ENCODE data around the gene ASB2. TPM values are rescaled to one million over a fixed set of nuclear protein-coding genes. Genes with fewer than 3 reads are reported as not detected.
A peak's percentile ranks its signal among the peaks of the same experiment; 100 is the strongest.

Gene ASB2
- total RNA-seq, 1 experiment from 2014 or later, result not detected

- Histone ChIP-seq H3K4me3 (replicated peaks in 1 of 2; ENCODE audit: low read depth in 1 of 2, low read length in 2 of 2) (no peak overlapping the region), H3K4me2 (ENCODE audit: low read length) (peak overlapping the region; percentile 34), H3K9me3 (ENCODE audit: control insufficient read depth in 1 of 2, insufficient read depth in 1 of 2, low read depth in 1 of 2, low read length in 2 of 2) (no peaks in the 10 kb centered on the region), H3K27ac (ENCODE audit: low read depth, low read length) (no peak overlapping the region), H3K79me2 (ENCODE audit: insufficient read depth, low read length) (no peaks in the 10 kb centered on the region), H4K20me1 (ENCODE audit: insufficient read depth) (no peaks in the 10 kb centered on the region), H3K9ac (ENCODE audit: low read length) (no peak overlapping the region), H3K9me2 (ENCODE audit: insufficient read depth) (no peaks in the 10 kb centered on the region), H3K36me3 (ENCODE audit: control insufficient read depth in 1 of 2, insufficient read depth in 2 of 2, low read length in 2 of 2) (no peaks in the 10 kb centered on the region), H3K4me1 (ENCODE audit: control insufficient read depth in 1 of 2, insufficient read depth in 2 of 2, low read length in 2 of 2) (peaks cover 16 to 43% of the 10 kb centered on the region in 2 experiments), H3K27me3 (ENCODE audit: insufficient read depth, low read length) (no peaks in the 10 kb centered on the region), H2AFZ (ENCODE audit: low read depth, low read length, poor library complexity, severe bottlenecking) (peak overlapping the region; percentile 29)
- no TSS peak for BruUV-seq (replicated peaks)
- ChIA-PET CTCF (interaction anchor here (1.0 to 1.8 kb wide), 2 partner anchors 10 to 191 kb away, joined by 5 to 6 read pairs; no protein-coding TSS in a partner anchor), RAD21 (ENCODE audit: low non-redundant PET in 1 of 2, low total read pairs in 2 of 2, uncharacterized antibody in 2 of 2, unreplicated experiment in 2 of 2) (no interaction called here), POLR2A (interaction anchor here (1.5 kb wide), 1 partner anchor 13 kb away, joined by 6 read pairs; no protein-coding TSS in a partner anchor)
- no peak for DNase-seq (ENCODE audit: low read depth, low spot score)
- TF ChIP-seq ZNF274 (IDR thresholded peaks at IDR 0.05; ENCODE audit: low read depth, low read length) (no peak), EZH2 (IDR thresholded peaks at IDR 0.05) (no peak), ATF3 (IDR thresholded peaks at IDR 0.05) (no peak), ZFX (IDR thresholded peaks at IDR 0.05) (no peak), TCF7L2 (IDR thresholded peaks at IDR 0.05; ENCODE audit: borderline replicate concordance, extremely low read depth, insufficient read depth, insufficient read length) (no peak), MAX (IDR thresholded peaks at IDR 0.05) (no peak; the same call in 1 of the 2 replicates), REST (IDR thresholded peaks at IDR 0.05; ENCODE audit: low read depth) (no peak), FOSL1 (IDR thresholded peaks at IDR 0.05; ENCODE audit: low read depth) (peak; percentile 61; the same call in 1 of the 2 replicates)
- intact Hi-C loops (cut with micrococcal nuclease), result no loop called here
- peak; percentile 70 for ATAC-seq
These were observed 30.3 kb downstream of the ASB2 start for GRCh38 chr14:93946104-93946503.

Data from HCT116 (cell line).